ENCODE measurements around the gene SPOCK3.

DNA sequence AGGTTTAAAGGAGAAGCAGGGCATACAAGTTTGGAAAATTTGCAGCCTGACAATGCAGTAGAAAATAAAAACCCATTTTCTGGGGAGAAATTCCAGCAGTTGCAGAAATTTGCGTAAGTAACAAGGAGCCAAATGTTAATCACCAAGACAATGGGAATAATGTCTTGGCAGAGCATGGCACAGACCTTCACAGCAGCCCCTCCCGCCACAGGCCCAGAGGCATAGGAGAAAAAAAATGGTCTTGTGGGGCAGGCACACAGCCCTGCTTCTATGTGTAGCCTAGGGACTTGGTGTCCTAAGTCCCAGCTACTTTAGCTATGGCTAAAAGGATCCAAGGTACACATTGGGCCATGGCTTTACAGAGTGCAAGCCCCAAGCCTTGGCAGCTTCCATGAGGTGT is 65.7 kb downstream of the SPOCK3 start:
- TF ChIP-seq, protein P1, sequence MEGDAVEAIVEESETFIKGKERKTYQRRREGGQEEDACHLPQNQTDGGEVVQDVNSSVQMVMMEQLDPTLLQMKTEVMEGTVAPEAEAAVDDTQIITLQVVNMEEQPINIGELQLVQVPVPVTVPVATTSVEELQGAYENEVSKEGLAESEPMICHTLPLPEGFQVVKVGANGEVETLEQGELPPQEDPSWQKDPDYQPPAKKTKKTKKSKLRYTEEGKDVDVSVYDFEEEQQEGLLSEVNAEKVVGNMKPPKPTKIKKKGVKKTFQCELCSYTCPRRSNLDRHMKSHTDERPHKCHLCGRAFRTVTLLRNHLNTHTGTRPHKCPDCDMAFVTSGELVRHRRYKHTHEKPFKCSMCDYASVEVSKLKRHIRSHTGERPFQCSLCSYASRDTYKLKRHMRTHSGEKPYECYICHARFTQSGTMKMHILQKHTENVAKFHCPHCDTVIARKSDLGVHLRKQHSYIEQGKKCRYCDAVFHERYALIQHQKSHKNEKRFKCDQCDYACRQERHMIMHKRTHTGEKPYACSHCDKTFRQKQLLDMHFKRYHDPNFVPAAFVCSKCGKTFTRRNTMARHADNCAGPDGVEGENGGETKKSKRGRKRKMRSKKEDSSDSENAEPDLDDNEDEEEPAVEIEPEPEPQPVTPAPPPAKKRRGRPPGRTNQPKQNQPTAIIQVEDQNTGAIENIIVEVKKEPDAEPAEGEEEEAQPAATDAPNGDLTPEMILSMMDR (conservative IDR thresholded peaks at IDR 0.05; ENCODE audit: low read depth, low read length) = no peak
- TF ChIP-seq EZH2phosphoT487 (IDR thresholded peaks at IDR 0.05; ENCODE audit: borderline replicate concordance, low read length) = no peak

Measured in PC-3 (cell line).